Gastrocnemius medialis (tissue), 4 donors: ENCODE results near the gene ANKRD16.

Source experiments
- POLR2A ChIP-seq, 2 donors: fragments of 450-650 bp; IDR thresholded peaks; one replicate each; pipeline ENCODE4 v1.6.1; 2017; ENCODE audit warnings: antibody characterized with exemption in 2 of 2, mild to moderate bottlenecking in 2 of 2, moderate library complexity in 2 of 2
- TF ChIP-seq, protein P1 (sequence below), 5 experiments: fragments of 450-650 bp in 3 of 5; fragments of 200-600 bp in 2 of 5; sonication (generic) in 2 of 5; IDR thresholded peaks in 4 of 5; conservative IDR thresholded peaks in 1 of 5; 1 replicate in 4 of 5; 2 replicates in 1 of 5; pipeline ENCODE4 v1.5.1; 2016 to 2019; ENCODE audit warnings: antibody characterized with exemption in 5 of 5, mild to moderate bottlenecking in 3 of 5, moderate library complexity in 3 of 5

DNA sequence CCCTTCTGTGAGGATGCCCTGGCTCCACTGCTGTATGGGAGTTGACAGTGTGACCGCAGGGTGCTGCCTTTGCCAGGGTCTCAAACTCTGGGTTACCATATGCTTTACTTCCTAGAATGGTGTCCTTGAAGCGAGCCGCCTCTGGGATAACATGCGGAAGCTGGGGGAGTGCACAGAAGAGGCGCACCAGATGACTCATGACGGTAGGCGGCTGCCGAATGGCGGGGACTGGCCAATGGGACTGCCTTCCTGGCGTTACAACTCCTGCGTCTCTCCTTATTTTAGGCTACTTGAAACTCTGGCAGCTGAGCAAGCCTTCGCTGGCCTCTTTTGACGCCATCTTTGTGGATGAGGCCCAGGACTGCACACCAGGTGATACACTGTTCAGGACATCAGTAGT, 27.6 kb upstream of the ANKRD16 start:
- TF ChIP-seq, protein P1, sequence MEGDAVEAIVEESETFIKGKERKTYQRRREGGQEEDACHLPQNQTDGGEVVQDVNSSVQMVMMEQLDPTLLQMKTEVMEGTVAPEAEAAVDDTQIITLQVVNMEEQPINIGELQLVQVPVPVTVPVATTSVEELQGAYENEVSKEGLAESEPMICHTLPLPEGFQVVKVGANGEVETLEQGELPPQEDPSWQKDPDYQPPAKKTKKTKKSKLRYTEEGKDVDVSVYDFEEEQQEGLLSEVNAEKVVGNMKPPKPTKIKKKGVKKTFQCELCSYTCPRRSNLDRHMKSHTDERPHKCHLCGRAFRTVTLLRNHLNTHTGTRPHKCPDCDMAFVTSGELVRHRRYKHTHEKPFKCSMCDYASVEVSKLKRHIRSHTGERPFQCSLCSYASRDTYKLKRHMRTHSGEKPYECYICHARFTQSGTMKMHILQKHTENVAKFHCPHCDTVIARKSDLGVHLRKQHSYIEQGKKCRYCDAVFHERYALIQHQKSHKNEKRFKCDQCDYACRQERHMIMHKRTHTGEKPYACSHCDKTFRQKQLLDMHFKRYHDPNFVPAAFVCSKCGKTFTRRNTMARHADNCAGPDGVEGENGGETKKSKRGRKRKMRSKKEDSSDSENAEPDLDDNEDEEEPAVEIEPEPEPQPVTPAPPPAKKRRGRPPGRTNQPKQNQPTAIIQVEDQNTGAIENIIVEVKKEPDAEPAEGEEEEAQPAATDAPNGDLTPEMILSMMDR (IDR thresholded peaks at IDR 0.05 in 4 of 5, conservative IDR thresholded peaks at IDR 0.05 in 1 of 5), result no peak
- no peak for TF ChIP-seq POLR2A (IDR thresholded peaks at IDR 0.05)
